Adrenal gland (tissue), 5 donors: Measurements from ENCODE around the gene PCDHB5.

Experiments used
- POLR2A ChIP-seq, 2 donors: fragments of 450-650 bp; IDR thresholded peaks; one replicate each; pipeline ENCODE4 v1.6.1; 2017; ENCODE audit warnings: antibody characterized with exemption in 2 of 2, mild to moderate bottlenecking in 2 of 2, moderate library complexity in 1 of 2
- TF ChIP-seq, protein P1 (sequence below), 6 experiments: fragments of 450-650 bp in 4 of 6; fragments of 200-600 bp in 2 of 6; sonication (generic) in 1 of 6; IDR thresholded peaks; 1 replicate in 5 of 6; 2 replicates in 1 of 6; pipeline versions ENCODE4 v1.5.1 to v1.8.0; 2016 to 2021; ENCODE audit warnings: antibody characterized with exemption in 6 of 6, mild to moderate bottlenecking in 2 of 6, moderate library complexity in 1 of 6
- donor health status: DM: no; HTN: no; CAD: no.

DNA sequence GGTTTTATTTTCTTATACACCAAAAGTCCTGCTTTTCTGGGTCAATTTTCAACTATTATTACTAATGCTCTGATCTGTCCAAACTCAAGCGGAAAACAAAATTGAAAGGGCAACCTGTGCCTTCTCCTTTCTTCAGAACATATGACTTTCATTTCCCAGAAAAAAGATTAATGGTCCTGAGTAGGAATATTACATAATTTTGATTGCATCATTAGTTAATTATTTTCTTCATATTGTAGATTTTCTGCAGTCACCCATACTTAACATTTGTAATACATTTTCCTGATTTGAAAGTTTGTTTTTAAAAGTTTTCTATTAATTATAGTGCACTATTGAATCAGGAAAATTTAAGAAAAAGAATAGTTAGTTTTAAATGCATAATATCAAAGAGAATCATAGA lies 40.9 kb downstream of the PCDHB5 start:
- TF ChIP-seq POLR2A (IDR thresholded peaks at IDR 0.05) = no peak
- TF ChIP-seq, protein P1, sequence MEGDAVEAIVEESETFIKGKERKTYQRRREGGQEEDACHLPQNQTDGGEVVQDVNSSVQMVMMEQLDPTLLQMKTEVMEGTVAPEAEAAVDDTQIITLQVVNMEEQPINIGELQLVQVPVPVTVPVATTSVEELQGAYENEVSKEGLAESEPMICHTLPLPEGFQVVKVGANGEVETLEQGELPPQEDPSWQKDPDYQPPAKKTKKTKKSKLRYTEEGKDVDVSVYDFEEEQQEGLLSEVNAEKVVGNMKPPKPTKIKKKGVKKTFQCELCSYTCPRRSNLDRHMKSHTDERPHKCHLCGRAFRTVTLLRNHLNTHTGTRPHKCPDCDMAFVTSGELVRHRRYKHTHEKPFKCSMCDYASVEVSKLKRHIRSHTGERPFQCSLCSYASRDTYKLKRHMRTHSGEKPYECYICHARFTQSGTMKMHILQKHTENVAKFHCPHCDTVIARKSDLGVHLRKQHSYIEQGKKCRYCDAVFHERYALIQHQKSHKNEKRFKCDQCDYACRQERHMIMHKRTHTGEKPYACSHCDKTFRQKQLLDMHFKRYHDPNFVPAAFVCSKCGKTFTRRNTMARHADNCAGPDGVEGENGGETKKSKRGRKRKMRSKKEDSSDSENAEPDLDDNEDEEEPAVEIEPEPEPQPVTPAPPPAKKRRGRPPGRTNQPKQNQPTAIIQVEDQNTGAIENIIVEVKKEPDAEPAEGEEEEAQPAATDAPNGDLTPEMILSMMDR (IDR thresholded peaks at IDR 0.05) = no peak
